A204.1 (cell line): ENCODE results near the gene FAM50B.

Source experiments
- FAIRE-seq: peaks from 2 replicates; lab custom pipeline; 2012; peaks lifted over from hg19 to GRCh38; lab: Jason Lieb, UNC

FAM50B gene

GRCh38 chr6:3895312-3895653 lies 46.1 kb downstream of the FAM50B start:
- FAIRE-seq = no peak

- no peak for FAIRE-seq
Observed at GRCh38 chr6:3895805-3896204, 46.6 kb downstream of the FAM50B start.

GRCh38 chr6:3898265-3898994 lies 49.3 kb downstream of the FAM50B start:
- no peak for FAIRE-seq

- FAIRE-seq = no peak
Observed at GRCh38 chr6:3899061-3899460, 49.9 kb downstream of the FAM50B start.

- FAIRE-seq = no peak
Observed at GRCh38 chr6:3899970-3900439, 50.8 kb downstream of the FAM50B start.
